ENCODE data around the gene RDH13.

GRCh38 chr19:55097864-55098715 is 35.1 kb upstream of the RDH13 start:
- TF ChIP-seq POLR2A (IDR thresholded peaks at IDR 0.05) (no peak), CTCF (IDR thresholded peaks at IDR 0.05) (no peak)

Measured in ovary (tissue), 3 donors.